Muscle of arm (tissue), 12 donors: ENCODE measurements around the gene ACACB. TPM values are rescaled to one million over a fixed set of nuclear protein-coding genes. Genes with fewer than 3 reads are reported as not detected.
A peak's percentile ranks its signal among the peaks of the same experiment; 100 is the strongest.

ENCODE experiments used
- DNase-seq: peaks from one replicate; pipeline ENCODE4 v3.0.0-alpha.2; 2013
- polyA plus RNA-seq, 12 donors: library from polyadenylated mRNA; unstranded; fragments of 120-200 nt; gene quantifications; one replicate each; pipeline ENCODE4 v1.2.1, GENCODE V29; 2013; ENCODE audit not compliant: insufficient read length in 12 of 12

ACACB gene
- polyA plus RNA-seq, 12 donors: 2.1 to 13.2 (median 8.0) TPM; not detected in 1

DNA sequence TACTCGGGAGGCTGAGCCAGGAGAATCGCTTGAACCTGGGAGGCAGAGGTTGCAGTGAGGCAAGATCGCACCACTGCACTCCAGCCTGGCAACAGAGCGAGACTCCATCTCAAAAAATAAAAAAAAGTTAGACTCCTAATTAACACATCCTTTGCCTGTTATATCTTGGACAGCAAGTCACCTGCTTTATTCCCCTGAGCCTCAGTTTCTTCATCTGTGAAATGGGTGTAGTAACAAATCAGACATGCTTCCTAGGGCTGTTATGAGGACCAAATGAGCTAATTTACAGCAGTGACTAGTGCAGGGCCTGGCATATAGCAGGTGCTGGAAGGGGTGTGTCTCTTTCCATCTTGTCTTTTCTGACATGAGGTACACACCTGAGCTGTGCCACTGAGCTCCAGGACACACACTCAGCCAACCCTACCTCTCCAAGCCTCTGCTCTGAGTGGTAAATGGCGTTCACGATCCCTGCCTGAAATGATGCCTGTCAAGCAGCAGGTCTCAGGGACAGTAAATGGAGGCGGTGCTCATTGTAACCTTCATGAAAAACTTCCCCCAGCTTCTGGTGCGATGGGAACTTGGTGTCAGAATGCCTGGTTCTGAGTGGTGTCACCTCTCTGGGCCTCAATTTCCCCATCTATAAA, 161.0 kb downstream of the ACACB start:
- DNase-seq: no peak

DNA sequence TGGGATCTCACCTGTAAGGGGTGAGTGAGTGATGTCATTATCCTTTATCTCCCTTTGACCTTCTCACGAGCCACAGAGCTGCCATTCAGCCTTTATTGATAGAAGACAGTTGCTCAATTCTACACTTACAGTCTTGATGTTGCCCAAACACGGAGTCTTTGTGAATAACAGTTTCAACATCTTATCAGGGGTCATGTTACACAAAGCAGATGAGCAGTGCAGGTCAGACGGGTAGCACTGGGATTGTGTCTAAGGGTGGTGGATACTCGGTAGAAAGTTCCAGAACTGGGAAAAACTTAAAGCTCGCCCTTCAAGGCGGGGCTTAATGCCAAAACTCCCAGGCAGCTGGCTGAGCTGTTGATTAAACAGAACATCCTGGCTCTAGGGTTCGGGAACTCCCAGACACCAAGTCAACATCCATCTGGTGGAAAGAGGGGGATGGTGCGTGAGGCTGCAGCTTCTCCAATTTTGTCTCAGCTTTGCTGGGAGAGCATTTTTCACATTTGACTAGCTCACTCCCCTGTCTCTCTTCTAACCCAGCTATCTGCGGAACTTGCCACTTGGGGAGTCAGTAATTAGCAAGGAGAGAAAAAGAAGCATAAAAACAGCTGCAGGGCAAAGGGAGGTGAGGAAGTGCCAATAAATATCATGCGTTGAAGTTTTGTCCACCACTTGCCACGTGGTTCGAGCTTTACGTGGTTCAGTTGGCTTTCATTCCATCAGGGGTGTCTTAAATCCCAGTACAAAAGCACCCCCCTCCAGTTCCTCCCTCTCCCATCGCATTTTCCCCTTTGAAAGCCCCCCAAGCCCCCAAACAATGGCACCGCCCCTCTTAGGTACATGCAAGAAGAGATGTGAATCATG, 161.7 kb downstream of the ACACB start:
- peak; percentile 60 for DNase-seq

- DNase-seq: no peak
Observed at GRCh38 chr12:109278912-109279311, 162.5 kb downstream of the ACACB start.

- DNase-seq: no peak
Observed at GRCh38 chr12:109279525-109279924, 163.1 kb downstream of the ACACB start.

DNA sequence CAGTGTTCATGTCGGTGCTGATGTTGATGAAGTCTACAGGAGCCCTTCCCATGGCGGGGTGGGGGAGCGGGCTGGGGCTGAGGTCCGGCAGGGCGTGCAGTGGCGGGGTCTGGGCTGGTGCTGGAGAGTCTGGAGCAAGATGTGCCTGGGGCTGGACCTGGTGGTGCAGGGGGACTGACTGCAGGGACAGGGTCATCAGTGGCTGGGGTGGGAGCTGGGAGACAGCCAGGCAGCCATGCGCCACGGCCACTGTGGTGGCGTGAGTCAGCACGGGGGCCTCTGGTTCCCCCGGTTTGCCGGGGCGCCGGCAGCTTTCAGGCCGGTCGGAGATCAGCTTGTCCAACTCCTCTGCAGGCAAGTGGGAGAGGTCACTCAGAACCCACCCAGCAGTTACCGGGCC, 165.1 kb downstream of the ACACB start:
- no peak for DNase-seq

DNA sequence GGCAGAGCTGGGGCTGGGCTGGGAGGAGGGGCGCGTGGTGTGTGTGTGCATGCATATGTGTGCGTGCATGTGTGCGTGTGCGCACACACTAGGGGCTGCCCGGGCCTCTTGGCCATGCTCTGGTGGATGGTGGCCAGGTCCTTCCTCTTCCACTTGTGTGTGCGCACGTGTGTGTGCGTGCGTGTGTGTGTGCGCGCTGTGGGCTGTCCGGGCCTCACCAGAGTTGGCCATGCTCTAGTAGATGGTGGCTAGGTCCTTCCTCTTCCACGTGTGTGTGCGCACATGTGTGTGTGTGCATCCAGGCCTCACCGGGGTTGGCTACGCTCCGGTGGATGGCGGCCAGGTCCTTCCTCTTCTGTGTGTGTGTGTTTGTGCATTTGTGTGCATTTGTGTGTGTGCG, 168.0 kb downstream of the ACACB start:
- no peak for DNase-seq

DNA sequence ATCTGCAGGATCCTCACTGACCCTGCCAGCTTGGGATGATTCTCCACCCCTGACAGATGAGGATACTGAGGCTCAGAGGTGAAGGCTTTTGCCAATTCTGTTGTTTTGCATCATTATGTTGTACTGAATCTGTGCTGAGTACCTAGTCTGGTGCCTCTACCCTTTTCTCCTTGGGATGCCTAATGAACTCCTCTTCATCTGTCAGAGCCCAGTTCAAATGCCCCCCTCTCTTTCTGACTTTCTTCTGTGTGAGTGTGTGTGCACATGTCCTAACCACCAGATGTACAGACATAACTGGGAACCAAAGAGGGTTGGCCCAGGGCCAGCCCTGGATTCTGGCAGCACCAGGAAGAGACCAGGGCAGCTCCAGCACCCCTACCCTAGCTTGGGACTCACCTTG, 169.9 kb downstream of the ACACB start:
- DNase-seq: no peak

DNA sequence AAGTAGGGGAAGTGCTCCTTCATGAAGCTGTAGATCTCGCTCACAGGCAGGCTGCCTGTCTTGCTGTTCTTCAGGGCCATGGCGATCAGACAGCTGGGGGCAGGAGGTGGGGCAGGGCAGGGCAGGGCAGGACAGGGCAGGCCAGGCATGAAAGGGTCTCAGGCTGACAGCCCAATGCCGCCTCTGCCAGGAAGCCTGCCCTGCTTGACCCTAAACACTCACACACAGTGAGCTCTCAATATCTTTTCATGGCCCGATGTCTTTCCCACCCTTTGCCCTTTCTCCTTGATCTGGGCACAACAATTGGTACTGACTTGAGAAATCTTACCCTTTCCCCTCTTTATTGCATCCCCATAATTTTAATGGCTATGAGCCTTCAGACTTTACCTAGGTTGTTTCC, 170.3 kb downstream of the ACACB start:
- no peak for DNase-seq

DNA sequence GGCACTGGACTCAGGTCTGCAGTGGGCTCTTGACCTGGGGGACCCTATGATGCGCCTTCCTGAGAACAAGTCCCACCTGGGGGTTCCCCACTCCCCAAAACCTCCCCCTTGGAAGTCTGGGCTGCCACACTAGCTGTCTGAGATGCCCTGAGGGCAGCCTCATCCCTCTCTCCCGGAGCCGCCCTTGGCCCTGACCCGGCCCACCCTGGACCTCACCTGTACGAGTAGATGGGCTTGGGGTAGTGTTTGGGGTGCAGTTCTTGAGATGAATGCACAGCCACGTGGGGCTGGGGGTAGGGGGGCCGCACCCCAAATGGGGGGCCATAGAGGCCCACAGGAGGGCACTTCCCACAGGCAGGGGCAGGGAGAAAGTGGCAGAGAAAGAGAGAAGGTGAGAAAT, 170.8 kb downstream of the ACACB start:
- no peak for DNase-seq

DNA sequence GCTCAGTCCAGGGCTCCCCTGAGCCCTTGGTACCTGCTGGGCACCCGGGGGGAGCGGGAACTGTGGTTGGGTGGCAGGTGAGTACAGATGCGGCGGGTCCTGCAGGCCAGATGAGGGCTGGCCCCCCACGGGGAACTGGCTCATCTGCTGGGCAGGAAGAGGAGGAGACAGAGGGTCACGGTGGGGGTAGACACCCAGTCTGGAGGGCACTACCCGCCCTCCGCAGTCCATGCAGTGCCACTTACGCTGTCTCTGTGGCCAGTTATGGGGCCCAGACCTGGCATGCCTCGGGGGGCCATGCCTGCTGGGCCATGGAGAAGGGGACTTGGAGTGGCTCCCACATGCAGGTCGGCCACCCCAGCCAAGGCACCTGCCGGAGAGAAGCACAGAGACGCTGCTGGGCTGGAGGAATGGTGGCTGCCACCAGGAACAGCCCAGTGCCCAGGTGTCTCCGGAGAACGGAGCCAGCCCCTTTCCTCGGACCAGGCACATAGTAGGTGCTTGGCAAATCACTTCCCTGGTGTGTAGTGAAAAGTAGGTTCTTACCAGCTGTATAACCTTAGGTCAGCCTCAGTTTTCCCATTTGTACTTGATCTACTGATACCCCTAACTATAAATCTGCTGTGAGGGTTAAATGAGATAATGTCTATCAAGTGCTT, 171.6 kb downstream of the ACACB start:
- no peak for DNase-seq

DNA sequence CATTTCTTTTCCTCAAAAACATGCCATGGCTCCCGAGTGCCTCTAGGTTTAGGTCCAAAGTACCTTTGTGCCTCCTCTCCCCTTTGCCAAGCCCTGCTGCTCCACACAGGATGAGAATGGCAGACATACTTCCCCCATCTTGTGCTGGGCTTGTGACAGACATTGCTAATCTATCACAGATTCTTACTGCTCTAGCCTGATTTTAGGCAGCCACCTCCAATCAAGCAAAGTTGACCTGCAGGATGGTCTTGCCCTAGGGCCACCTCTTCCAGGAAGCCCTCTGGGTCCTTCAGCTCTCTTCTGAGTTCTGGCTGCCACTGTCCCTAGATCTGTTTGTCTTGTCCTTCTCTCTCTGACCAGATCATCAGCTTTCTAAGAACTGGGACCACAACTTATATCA, 172.2 kb downstream of the ACACB start:
- DNase-seq: no peak

DNA sequence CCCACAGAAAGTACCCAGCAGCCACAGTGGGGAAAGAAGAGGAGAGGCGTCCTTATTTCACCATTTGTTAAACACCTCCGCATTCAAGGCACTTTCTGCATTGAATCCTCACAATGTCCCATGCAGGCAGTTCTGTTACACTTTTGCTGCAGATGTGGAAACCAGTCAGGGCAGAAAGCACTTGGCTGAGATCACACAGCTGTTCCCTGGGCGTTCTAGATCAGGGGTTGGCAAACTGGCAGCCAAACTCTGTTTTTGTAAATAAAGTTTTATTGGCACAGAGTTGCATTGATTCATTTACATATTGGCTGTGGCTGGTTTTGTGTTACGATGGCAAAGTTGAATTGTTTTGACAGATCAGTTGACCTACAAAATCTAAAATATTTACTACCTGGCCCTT, 172.6 kb downstream of the ACACB start:
- no peak for DNase-seq

DNA sequence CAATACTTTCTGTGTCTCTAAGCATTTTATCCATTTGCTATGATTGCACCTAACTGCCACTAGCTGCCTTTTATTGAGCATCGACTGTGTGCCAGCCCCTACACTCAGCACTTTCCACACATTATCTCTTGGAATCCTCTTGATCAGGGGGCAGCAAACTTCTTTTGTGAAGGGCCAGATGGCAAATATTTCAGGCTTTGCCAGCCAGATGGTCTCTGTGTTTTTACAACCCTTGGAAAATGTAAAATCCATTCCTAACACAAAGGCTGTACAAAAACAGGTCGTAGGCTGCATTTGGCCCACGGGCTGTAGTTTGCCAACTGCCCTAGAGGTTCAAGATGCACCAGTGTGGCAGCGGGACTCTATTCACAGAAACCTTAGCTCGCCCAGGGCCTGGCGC, 173.2 kb downstream of the ACACB start:
- DNase-seq: no peak

- DNase-seq: no peak
Observed at GRCh38 chr12:109290061-109290460, 173.7 kb downstream of the ACACB start.

DNA sequence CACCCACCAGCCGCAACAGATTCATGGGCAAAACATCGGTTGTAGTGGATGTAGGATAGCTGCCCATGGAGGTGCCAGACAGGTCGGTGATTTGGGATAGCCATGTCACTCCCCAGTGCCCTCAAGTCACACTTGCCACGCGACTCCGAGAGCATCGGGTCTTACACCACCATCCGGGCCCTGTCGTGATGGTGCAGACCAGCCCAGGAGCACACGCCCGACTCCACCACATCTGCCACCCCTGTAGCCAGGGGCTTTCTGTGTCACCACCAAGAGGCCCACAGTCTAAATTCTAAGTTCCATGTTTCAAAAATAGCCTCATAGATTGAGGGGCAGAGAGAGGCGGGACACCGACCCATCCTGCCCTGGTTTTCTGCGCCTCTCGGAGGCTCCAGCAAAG, 174.7 kb downstream of the ACACB start:
- DNase-seq: no peak

- peak; percentile 68 for DNase-seq
Observed at GRCh38 chr12:109291521-109292341, 175.3 kb downstream of the ACACB start.

DNA sequence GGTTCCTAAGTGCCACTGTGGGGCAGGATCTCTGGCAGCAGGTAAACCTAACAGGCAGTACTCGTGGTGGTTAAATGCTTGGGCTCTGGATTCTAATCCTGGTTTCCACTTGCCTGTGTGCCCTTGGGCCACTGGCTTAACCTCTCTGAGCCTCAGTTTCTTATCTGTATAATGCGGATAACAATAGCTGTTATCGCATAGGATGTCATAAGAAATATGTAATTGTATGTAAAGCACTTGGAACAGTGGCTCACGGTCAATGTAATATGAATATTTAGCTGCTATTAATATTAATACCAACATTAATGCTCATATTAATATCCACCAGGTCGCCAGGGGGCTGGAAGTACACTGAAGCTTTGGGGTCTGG, 175.9 kb downstream of the ACACB start:
- DNase-seq: no peak

- no peak for DNase-seq
Observed at GRCh38 chr12:109293106-109293505, 176.7 kb downstream of the ACACB start.

DNA sequence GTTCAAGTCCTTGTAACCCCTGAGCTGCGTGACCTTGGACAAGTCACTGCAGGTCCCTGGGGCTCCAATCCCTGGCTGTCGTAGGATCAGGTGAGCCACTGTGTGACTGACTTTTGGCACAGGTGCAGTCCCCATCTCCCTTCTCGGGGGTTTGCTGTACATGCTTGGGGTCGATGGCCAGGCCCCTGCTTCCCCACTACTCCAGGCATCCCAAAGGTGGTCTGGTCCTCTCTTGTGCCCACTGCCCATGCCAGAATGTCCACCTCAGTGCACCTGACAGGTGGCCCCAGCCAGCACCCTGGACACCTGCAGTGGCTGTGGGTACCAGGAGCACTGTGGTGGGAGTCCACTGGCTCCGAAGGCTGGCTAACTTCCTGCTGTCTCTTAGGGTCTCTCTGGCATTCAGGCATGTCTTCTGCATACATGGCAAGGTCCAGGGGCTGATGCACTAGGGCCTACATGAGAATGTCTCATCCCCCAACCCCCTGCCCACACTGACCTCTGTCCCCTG, 178.0 kb downstream of the ACACB start:
- no peak for DNase-seq

- no peak for DNase-seq
Observed at GRCh38 chr12:109295764-109296425, 179.5 kb downstream of the ACACB start.

DNA sequence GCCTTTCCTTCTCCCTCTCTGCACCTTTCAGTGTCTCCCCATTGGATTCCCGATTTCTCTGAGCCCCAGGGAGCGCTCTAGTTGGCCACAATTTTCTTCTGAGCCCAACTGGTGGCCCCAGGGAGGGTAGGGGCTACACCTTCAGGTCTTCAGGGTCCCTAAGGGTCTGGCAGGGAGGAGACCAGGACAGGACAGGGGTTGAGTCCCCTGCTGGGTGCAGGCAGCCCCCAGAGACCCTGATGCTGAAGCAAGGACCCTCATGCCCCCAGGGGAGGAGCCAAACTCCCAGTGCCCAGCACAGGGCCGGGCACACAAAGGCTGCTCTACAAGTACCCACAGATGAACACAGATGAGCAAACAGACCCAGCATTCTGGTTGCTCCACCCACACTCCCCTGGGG, 180.0 kb downstream of the ACACB start:
- no peak for DNase-seq
